CD14-positive monocyte (primary cell): ENCODE measurements around the gene ZNG1B. TPM values are rescaled to one million over a fixed set of nuclear protein-coding genes. Genes with fewer than 3 reads are reported as not detected.
"Not testable (repeated sequence)": the region's sequence is repeated elsewhere in the genome, so short reads cannot be mapped to it uniquely, and the experiment has no call there.

ENCODE experiments used
- DNase-seq, 3 donors: peaks; one replicate each; pipeline ENCODE4 v3.0.0-alpha.2; 2011 to 2022
- H2AFZ ChIP-seq: 2 replicates; pipeline ENCODE4 v1.6.0; 2012; ENCODE audit warnings: mild to moderate bottlenecking, low read depth, low read length, inconsistent platforms; ENCODE audit not compliant: insufficient read depth, poor library complexity, severe bottlenecking
- H3K27ac ChIP-seq, 2 donors: 1 replicate in 1 of 2; 2 replicates in 1 of 2; pipeline ENCODE4 v1.5.1; 2012 to 2013; ENCODE audit warnings: low read length in 2 of 2, control low read depth in 1 of 2, inconsistent platforms in 1 of 2, low read depth in 1 of 2, mild to moderate bottlenecking in 1 of 2
- H3K27me3 ChIP-seq, 2 donors: one replicate each; pipeline versions ENCODE4 v1.6.0 to v1.6.1; 2011 to 2013; ENCODE audit warnings: low read length in 2 of 2; ENCODE audit not compliant: control insufficient read depth in 2 of 2, insufficient read depth in 2 of 2
- H3K36me3 ChIP-seq, 2 donors: replicated peaks in 1 of 2; 1 replicate in 1 of 2; 2 replicates in 1 of 2; pipeline versions ENCODE4 v1.5.1 to v1.6.1; 2012 to 2013; ENCODE audit warnings: low read length in 2 of 2, control low read depth in 1 of 2, inconsistent platforms in 1 of 2, mild to moderate bottlenecking in 1 of 2; ENCODE audit not compliant: insufficient read depth in 2 of 2, control insufficient read depth in 1 of 2
- H3K4me1 ChIP-seq, 2 donors: 1 replicate in 1 of 2; 2 replicates in 1 of 2; pipeline versions ENCODE4 v1.5.1 to v1.6.1; 2012 to 2013; ENCODE audit warnings: low read length in 2 of 2, control low read depth in 1 of 2, inconsistent platforms in 1 of 2, mild to moderate bottlenecking in 1 of 2, moderate library complexity in 1 of 2; ENCODE audit not compliant: insufficient read depth in 2 of 2, control insufficient read depth in 1 of 2
- H3K4me2 ChIP-seq: replicated peaks from 2 replicates; pipeline ENCODE3; 2012; ENCODE audit warnings: low read length, moderate library complexity, mild to moderate bottlenecking; ENCODE audit not compliant: poor library complexity, severe bottlenecking; ENCODE audit errors: extremely low read depth
- H3K4me3 ChIP-seq, 3 experiments: fragments of 200-600 bp in 1 of 3; sonication (generic) in 1 of 3; replicated peaks in 1 of 3; 1 replicate in 2 of 3; 2 replicates in 1 of 3; pipeline ENCODE4 v1.5.1; 2011 to 2013; ENCODE audit warnings: low read length in 3 of 3, mild to moderate bottlenecking in 3 of 3, control low read depth in 2 of 3, low read depth in 2 of 3, inconsistent platforms in 1 of 3, moderate library complexity in 1 of 3
- H3K79me2 ChIP-seq: 2 replicates; pipeline ENCODE4 v1.6.0; 2012; ENCODE audit warnings: mild to moderate bottlenecking, control low read depth, inconsistent platforms, low read length, moderate library complexity; ENCODE audit not compliant: insufficient read depth
- H3K9ac ChIP-seq: 2 replicates; pipeline ENCODE4 v1.6.0; 2017; ENCODE audit warnings: low read length, mild to moderate bottlenecking; ENCODE audit not compliant: insufficient read depth, poor library complexity, severe bottlenecking
- H3K9me3 ChIP-seq, 2 donors: replicated peaks in 1 of 2; 1 replicate in 1 of 2; 2 replicates in 1 of 2; pipeline versions ENCODE4 v1.5.1 to v1.6.1; 2012 to 2013; ENCODE audit warnings: low read length in 2 of 2, control low read depth in 1 of 2; ENCODE audit not compliant: control insufficient read depth in 1 of 2, insufficient read depth in 1 of 2
- H4K20me1 ChIP-seq: 2 replicates; pipeline ENCODE4 v1.6.0; 2012; ENCODE audit warnings: mild to moderate bottlenecking, low read length, control low read depth, moderate library complexity; ENCODE audit not compliant: insufficient read depth
- H3K27ac Mint-ChIP-seq, 7 donors: one replicate each; pipeline ENCODE4 v1.8.0; 2020; ENCODE audit warnings: mild to moderate bottlenecking in 7 of 7, mixed read lengths in 7 of 7, moderate library complexity in 6 of 7, inconsistent platforms in 2 of 7
- H3K27me3 Mint-ChIP-seq, 3 donors: one replicate each; pipeline ENCODE4 v1.8.0; 2021 to 2022; ENCODE audit warnings: low read depth in 3 of 3, mild to moderate bottlenecking in 3 of 3, mixed read lengths in 3 of 3, moderate library complexity in 3 of 3, inconsistent platforms in 1 of 3
- H3K36me3 Mint-ChIP-seq, 2 donors: one replicate each; pipeline ENCODE4 v1.8.0; 2020; ENCODE audit warnings: mixed read lengths in 2 of 2, inconsistent platforms in 1 of 2, mild to moderate bottlenecking in 1 of 2
- H3K4me1 Mint-ChIP-seq: one replicate; pipeline ENCODE4 v1.8.0; 2020; ENCODE audit warnings: mild to moderate bottlenecking, mixed read lengths
- H3K4me3 Mint-ChIP-seq, 2 donors: one replicate each; pipeline ENCODE4 v1.8.0; 2020; ENCODE audit warnings: mild to moderate bottlenecking in 2 of 2, mixed read lengths in 2 of 2, moderate library complexity in 1 of 2
- H3K9me3 Mint-ChIP-seq, 7 donors: one replicate each; pipeline ENCODE4 v1.8.0; 2020 to 2022; ENCODE audit warnings: mixed read lengths in 7 of 7, mild to moderate bottlenecking in 6 of 7, moderate library complexity in 6 of 7, inconsistent platforms in 2 of 7
- WGBS: methylation state at CpG from one replicate; pipeline ENCODE4 v1.1.5; 2013; ENCODE audit warnings: missing lambda C conversion rate; ENCODE audit not compliant: insufficient coverage; 5-methylcytosine and 5-hydroxymethylcytosine counted together
- intact Hi-C, 2 donors: fragments of 100-400 bp; cut with micrococcal nuclease; formaldehyde crosslinking; loops; one replicate each; pipeline versions ENCODE4 v1.15.0 to v1.15.1; 2023
- polyA plus RNA-seq, 3 donors: library from polyadenylated mRNA; depleted of rRNA in 1 of 3; unstranded in 2 of 3; stranded (reverse) in 1 of 3; fragments of 300-500 nt in 2 of 3; fragments of >200 nt in 1 of 3; fragmentation: Illumina TruSeq in 2 of 3; gene quantifications; 1 replicate in 2 of 3; 2 replicates in 1 of 3; pipeline ENCODE4 v1.2.3, GENCODE V29; 2012 to 2021

The ZNG1B gene
- polyA plus RNA-seq, 3 donors, result 38.3 to 55.0 (median 49.8) TPM

DNA sequence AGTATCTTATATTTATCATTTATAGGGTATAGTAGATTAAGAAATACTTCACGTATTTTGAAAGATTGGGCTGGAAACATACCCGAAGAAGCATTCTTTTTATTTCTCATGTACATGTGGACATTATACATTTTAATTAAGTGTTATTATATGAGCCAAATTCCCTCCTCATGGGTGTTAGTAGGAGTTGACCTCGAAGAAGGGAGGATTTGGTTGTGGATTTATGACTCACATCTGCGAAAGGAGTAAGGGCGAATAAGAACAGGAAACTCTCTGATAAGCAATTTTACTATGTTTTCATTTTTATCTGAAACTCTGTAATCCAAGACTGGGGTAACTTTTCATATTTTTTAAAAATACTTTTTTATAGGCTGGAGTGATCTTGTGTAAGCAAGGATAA lies 84.0 kb downstream of the ZNG1B start:
- H3K27me3 Mint-ChIP-seq, H3K27ac Mint-ChIP-seq, H4K20me1 ChIP-seq, H3K4me3 Mint-ChIP-seq, intact Hi-C loops, H3K9ac ChIP-seq, H3K36me3 Mint-ChIP-seq, DNase-seq, H3K4me3 ChIP-seq, H2AFZ ChIP-seq, H3K9me3 Mint-ChIP-seq, H3K27me3 ChIP-seq, H3K36me3 ChIP-seq, H3K27ac ChIP-seq, H3K79me2 ChIP-seq, H3K4me2 ChIP-seq, H3K4me1 Mint-ChIP-seq, H3K4me1 ChIP-seq, H3K9me3 ChIP-seq: not testable (repeated sequence)
- no CpG with 5 or more reads among the region's 5 CpGs for WGBS

DNA sequence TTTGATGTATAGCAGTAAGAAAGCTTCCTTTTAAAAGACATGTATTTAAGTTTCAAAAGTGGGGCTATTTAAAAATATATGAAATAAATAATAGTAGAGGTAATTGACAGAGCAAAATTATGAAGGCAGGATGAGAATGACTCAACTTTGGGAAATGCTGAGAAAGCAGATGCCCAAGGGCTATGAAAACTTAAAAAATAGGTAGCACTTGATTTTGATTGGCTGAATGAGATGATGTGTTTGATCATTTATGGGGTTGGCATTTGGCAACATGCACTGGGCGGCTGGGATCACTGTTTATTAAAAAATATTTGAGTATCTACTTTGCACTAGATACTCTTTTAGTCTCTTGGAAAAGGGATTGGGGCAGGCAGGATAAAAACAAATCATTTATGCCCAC lies 87.5 kb downstream of the ZNG1B start:
- H4K20me1 ChIP-seq, H3K4me2 ChIP-seq, H3K4me1 Mint-ChIP-seq, H3K79me2 ChIP-seq, intact Hi-C loops, H3K9me3 ChIP-seq, H3K27ac Mint-ChIP-seq, H3K27me3 ChIP-seq, H3K27me3 Mint-ChIP-seq, DNase-seq, H3K4me3 Mint-ChIP-seq, H3K9ac ChIP-seq, H3K36me3 ChIP-seq, H3K4me3 ChIP-seq, H3K9me3 Mint-ChIP-seq, H3K27ac ChIP-seq, H2AFZ ChIP-seq, H3K4me1 ChIP-seq, H3K36me3 Mint-ChIP-seq: not testable (repeated sequence)
- no CpG with 5 or more reads among the region's 1 CpG for WGBS

DNA sequence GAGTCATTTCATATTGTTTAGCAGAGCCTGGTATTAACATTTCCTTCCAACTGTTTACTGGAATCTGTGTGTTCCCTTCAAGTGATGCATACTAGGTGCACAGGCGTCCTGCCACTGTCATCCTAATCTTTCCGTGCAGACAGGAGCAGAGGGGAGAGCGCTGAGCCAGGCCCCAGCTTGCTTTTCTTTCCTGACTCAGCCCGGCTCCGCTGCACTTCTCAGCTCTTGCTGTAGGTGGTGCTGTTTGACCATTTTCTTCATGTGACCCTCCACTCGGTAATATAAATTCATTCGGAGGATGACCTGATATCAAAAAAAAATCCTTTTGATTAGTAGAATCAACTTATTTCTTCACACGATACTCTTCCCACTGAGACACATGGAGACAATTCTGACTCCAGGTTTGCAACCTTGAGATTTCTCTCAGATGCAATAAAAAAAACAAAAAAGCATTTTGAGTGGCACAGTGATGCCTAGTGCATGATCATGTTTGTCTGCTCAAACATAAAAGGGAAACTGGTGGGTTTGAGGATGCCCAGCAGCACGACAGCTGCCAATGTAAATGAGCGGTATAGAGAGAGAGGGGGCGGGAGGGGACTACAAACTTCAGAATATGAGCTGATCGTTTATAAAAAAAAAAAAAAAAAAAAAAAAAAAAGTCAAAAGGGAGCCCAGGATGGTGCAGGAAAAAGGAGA lies 90.0 kb downstream of the ZNG1B start:
- H3K27ac Mint-ChIP-seq, H3K9me3 Mint-ChIP-seq, H3K4me1 Mint-ChIP-seq, H3K27me3 ChIP-seq, H2AFZ ChIP-seq, H3K4me1 ChIP-seq, H3K4me3 Mint-ChIP-seq, H3K27ac ChIP-seq, H4K20me1 ChIP-seq, intact Hi-C loops, H3K9me3 ChIP-seq, H3K9ac ChIP-seq, H3K36me3 ChIP-seq, H3K4me3 ChIP-seq, H3K36me3 Mint-ChIP-seq, H3K79me2 ChIP-seq, H3K4me2 ChIP-seq, H3K27me3 Mint-ChIP-seq, DNase-seq: not testable (repeated sequence)
- no CpG with 5 or more reads among the region's 12 CpGs for WGBS

DNA sequence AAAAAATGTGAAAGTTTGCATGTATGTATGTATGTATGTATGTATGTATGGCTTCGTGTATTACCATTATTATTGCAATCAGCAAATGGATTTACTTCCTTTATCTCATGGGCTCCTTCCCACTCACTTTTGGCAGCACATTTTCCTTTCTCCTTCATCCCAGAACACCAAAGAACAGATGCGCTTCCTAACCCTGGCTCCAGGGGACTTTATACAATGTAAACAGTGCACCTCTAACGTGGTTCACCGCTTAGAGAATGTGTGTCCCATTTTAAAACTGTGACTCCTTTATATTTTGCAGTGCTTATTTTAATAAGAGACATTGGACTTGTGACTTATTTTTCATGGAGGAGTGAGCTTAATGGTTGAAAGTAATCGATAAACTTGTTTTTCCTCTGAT lies 90.6 kb downstream of the ZNG1B start:
- H3K9me3 Mint-ChIP-seq, H3K4me3 ChIP-seq, H4K20me1 ChIP-seq, H3K36me3 ChIP-seq, H3K27ac Mint-ChIP-seq, H3K9me3 ChIP-seq, H3K27me3 ChIP-seq, H3K79me2 ChIP-seq, H3K4me3 Mint-ChIP-seq, H2AFZ ChIP-seq, DNase-seq, H3K27me3 Mint-ChIP-seq, H3K36me3 Mint-ChIP-seq, H3K27ac ChIP-seq, intact Hi-C loops, H3K4me1 Mint-ChIP-seq, H3K4me2 ChIP-seq, H3K9ac ChIP-seq, H3K4me1 ChIP-seq: not testable (repeated sequence)
- WGBS, result no CpG with 5 or more reads among the region's 5 CpGs
